Hepatocyte (in vitro differentiated cells): ENCODE measurements around the gene DIP2C.

Source experiments
- CTCF ChIP-seq: fragments of 200-600 bp; sonication (generic); IDR thresholded peaks from 2 replicates; pipeline ENCODE4 v1.5.1; 2016; ENCODE audit warnings: antibody characterized with exemption, mild to moderate bottlenecking; ENCODE audit not compliant: poor library complexity
- EZH2 ChIP-seq: fragments of 200-600 bp; sonication (generic); IDR thresholded peaks from 2 replicates; pipeline ENCODE4 v1.6.1; 2016; ENCODE audit warnings: antibody characterized with exemption, mild to moderate bottlenecking, borderline replicate concordance
- EZH2phosphoT487 ChIP-seq: fragments of 200-600 bp; sonication (generic); IDR thresholded peaks from one replicate; pipeline ENCODE4 v1.6.1; 2018; ENCODE audit warnings: antibody characterized with exemption, mild to moderate bottlenecking, low read depth, moderate library complexity; ENCODE audit not compliant: unreplicated experiment, severe bottlenecking

- TF ChIP-seq CTCF = no peak
- TF ChIP-seq EZH2 = no peak
- no peak for TF ChIP-seq EZH2phosphoT487
Measured at GRCh38 chr10:440127-440526, 249.3 kb downstream of the DIP2C start.
